Colonic mucosa (tissue), 4 donors: ENCODE measurements around the gene TLCD3A. TPM values are rescaled to one million over a fixed set of nuclear protein-coding genes. Genes with fewer than 3 reads are reported as not detected.

ENCODE experiments used
- DNase-seq: peaks from one replicate; pipeline ENCODE4 v3.0.0-alpha.2; 2020
- H3K27ac ChIP-seq: fragments of 200-600 bp; one replicate; pipeline ENCODE4 v1.8.0; 2021
- H3K27me3 ChIP-seq: fragments of 200-600 bp; one replicate; pipeline ENCODE4 v1.8.0; 2021
- H3K36me3 ChIP-seq: fragments of 200-600 bp; one replicate; pipeline ENCODE4 v1.8.0; 2021
- H3K4me1 ChIP-seq: fragments of 200-600 bp; one replicate; pipeline ENCODE4 v1.8.0; 2021; ENCODE audit warnings: mild to moderate bottlenecking
- H3K4me3 ChIP-seq: fragments of 200-600 bp; one replicate; pipeline ENCODE4 v1.8.0; 2021
- H3K9ac ChIP-seq, 2 donors: one replicate each; pipeline ENCODE4 v1.7.0; 2013; ENCODE audit warnings: control low read depth in 2 of 2, low read depth in 2 of 2, low read length in 2 of 2
- H3K9me3 ChIP-seq: fragments of 200-600 bp; one replicate; pipeline ENCODE4 v1.8.0; 2021
- CTCF ChIP-seq: fragments of 200-600 bp; IDR thresholded peaks from one replicate; pipeline ENCODE4 v1.8.0; 2022; ENCODE audit warnings: antibody characterized with exemption, mild to moderate bottlenecking
- intact Hi-C: fragments of 100-400 bp; cut with DNase I; formaldehyde crosslinking; loops from one replicate; pipeline ENCODE4 v1.14.1; 2022
- total RNA-seq, 2 donors: library from RNA; stranded (reverse); fragmentation: NEBNext Ultra II Directional in 1 of 2; extraction: Animal tissue kit (Norgen Biotek cat#: 25700) in 1 of 2; gene quantifications; one replicate each; pipeline ENCODE4 v1.2.1, GENCODE V29; 2021
- donor health status: healthy.
- donor health status: DM: no; HTN: no; CAD: no.
- donor health status: DM: no; HTN: no; CAD: no.

The TLCD3A gene
- total RNA-seq, 2 donors from 2014 or later, result 27.0 to 28.8 TPM

- H3K36me3 ChIP-seq, result no peaks in the 10 kb centered on the region
- intact Hi-C loops, result loop anchor here (5.0 kb wide), 1 partner anchor 291 kb away; a partner anchor contains a TSS
Measured at GRCh38 chr17:703081-703875, 29.1 kb upstream of the TLCD3A start.

GRCh38 chr17:704111-704864 lies 28.1 kb upstream of the TLCD3A start:
- no peak for TF ChIP-seq CTCF
- Histone ChIP-seq H3K4me1 (peaks cover 3% of the 10 kb centered on the region), H3K9me3 (no peaks in the 10 kb centered on the region), H3K9ac (no peak overlapping the region), H3K27me3 (no peaks in the 10 kb centered on the region), H3K36me3 (peaks cover 1% of the 10 kb centered on the region), H3K27ac (no peak overlapping the region), H3K4me3 (no peak overlapping the region)
- no peak for DNase-seq
- intact Hi-C loops, result loop anchor here (5.0 kb wide), 1 partner anchor 292 kb away; a partner anchor contains a TSS

More at GRCh38 chr17:703081-703875, 29.1 kb upstream of the TLCD3A start:
- Histone ChIP-seq H3K4me3 (no peak overlapping the region), H3K9me3 (no peaks in the 10 kb centered on the region), H3K27me3 (no peaks in the 10 kb centered on the region), H3K4me1 (peaks cover 3% of the 10 kb centered on the region), H3K9ac (no peak overlapping the region), H3K27ac (no peak overlapping the region)
- no peak for DNase-seq
- TF ChIP-seq CTCF, result no peak

- H3K9me3 ChIP-seq, result no peaks in the 10 kb centered on the region
- H3K9ac ChIP-seq, result no peak overlapping the region
- intact Hi-C loops, result no loop called here
- H3K27me3 ChIP-seq, result no peaks in the 10 kb centered on the region
- DNase-seq, result no peak
- no peak overlapping the region for H3K4me3 ChIP-seq
- peaks cover 6% of the 10 kb centered on the region for H3K36me3 ChIP-seq
- TF ChIP-seq CTCF, result no peak
- no peak overlapping the region for H3K27ac ChIP-seq
- no peaks in the 10 kb centered on the region for H3K4me1 ChIP-seq
Measured at GRCh38 chr17:705011-705410, 27.4 kb upstream of the TLCD3A start.

GRCh38 chr17:705863-706262 lies 26.5 kb upstream of the TLCD3A start:
- TF ChIP-seq CTCF, result no peak
- no peak for DNase-seq
- Histone ChIP-seq H3K9ac (no peak overlapping the region), H3K36me3 (peaks cover 6% of the 10 kb centered on the region), H3K4me1 (no peaks in the 10 kb centered on the region), H3K27ac (no peak overlapping the region), H3K9me3 (no peaks in the 10 kb centered on the region), H3K27me3 (no peaks in the 10 kb centered on the region), H3K4me3 (no peak overlapping the region)
- intact Hi-C loops, result no loop called here

GRCh38 chr17:708132-708531 lies 24.3 kb upstream of the TLCD3A start:
- Histone ChIP-seq H3K36me3 (peaks cover 6% of the 10 kb centered on the region), H3K27me3 (no peaks in the 10 kb centered on the region), H3K4me3 (no peak overlapping the region), H3K9ac (no peak overlapping the region), H3K9me3 (no peaks in the 10 kb centered on the region), H3K4me1 (peaks cover 2% of the 10 kb centered on the region), H3K27ac (no peak overlapping the region)
- intact Hi-C loops, result no loop called here
- TF ChIP-seq CTCF, result no peak
- DNase-seq, result no peak
